Measurements from ENCODE around the gene DIPK1B. TPM values are rescaled to one million over a fixed set of nuclear protein-coding genes. Genes with fewer than 3 reads are reported as not detected.

DIPK1B gene
- total and polyA plus RNA-seq, 2 donors (not counting 3 experiments of a cell fraction or from before 2014, with no cell fraction given) = 253 to 441 TPM

GRCh38 chr9:136720251-136720897, 8.0 kb downstream of the DIPK1B start:
- intact Hi-C loops (cut with micrococcal nuclease) = no loop called here
- H3K9me1 ChIP-seq (replicated peaks; ENCODE audit: control insufficient read depth, extremely low read depth, insufficient read depth, low read length) = no peaks in the 10 kb centered on the region
- peaks cover 63% of the 10 kb centered on the region for H3K4me1 ChIP-seq (ENCODE audit: control insufficient read depth, extremely low read depth, insufficient read depth, low read length)
- ChIA-PET CTCF (interaction anchor here (1.4 to 2.6 kb wide), 2 partner anchors 9 to 27 kb away, joined by 3 to 21 read pairs; no protein-coding TSS in a partner anchor), POLR2A (interaction anchor here (0.5 to 3.6 kb wide), 2 partner anchors 7 to 82 kb away, joined by 3 to 20 read pairs; no protein-coding TSS in a partner anchor)
- no peaks in the 10 kb centered on the region for H3K9me3 ChIP-seq (replicated peaks; ENCODE audit: control insufficient read depth, insufficient read depth, low read length)
- no TSS peak for BruUV-seq (replicated peaks)
- no peak overlapping the region for H2AFZ ChIP-seq (ENCODE audit: low read depth, low read length)
- H3K4me3 ChIP-seq (replicated peaks in 1 of 3; ENCODE audit: insufficient read depth in 1 of 3, low read depth in 1 of 3, low read length in 3 of 3) = no peak overlapping the region
- no peaks in the 10 kb centered on the region for H3K27me3 ChIP-seq (ENCODE audit: control insufficient read depth in 2 of 2, insufficient read depth in 2 of 2, low read length in 2 of 2)
- no peaks in the 10 kb centered on the region for H4K20me1 ChIP-seq (replicated peaks; ENCODE audit: control insufficient read depth, extremely low read depth, insufficient read depth, low read length)
- H3K27ac ChIP-seq (ENCODE audit: insufficient read depth, low read depth, low read length) = peak overlapping the region; percentile 66
- peak overlapping the region; percentile 27 for H3K9ac ChIP-seq (replicated peaks; ENCODE audit: extremely low read depth, insufficient read depth, low read length)
- H3K4me2 ChIP-seq (ENCODE audit: insufficient read depth, low read length) = no peak overlapping the region
- dilution Hi-C loops (cut with MboI; ENCODE audit: extremely low pct_ligation_motif_present, low sequenced_read_pairs) = no loop called here
- TF ChIP-seq POLR2A (IDR thresholded peaks at IDR 0.05; ENCODE audit: low read depth, low read length) (no peak), CTCF (IDR thresholded peaks at IDR 0.05; ENCODE audit: extremely low read depth in 1 of 2, insufficient read depth in 1 of 2, low read depth in 1 of 2, low read length in 2 of 2) (no peak), FOS (IDR thresholded peaks at IDR 0.05; ENCODE audit: borderline replicate concordance, insufficient read depth, low read length) (no peak), MYC (IDR thresholded peaks at IDR 0.05; ENCODE audit: low read depth, low read length) (no peak), POLR2AphosphoS5 (IDR thresholded peaks at IDR 0.05; ENCODE audit: insufficient read depth, low read depth, low read length) (no peak), GATA2 (IDR thresholded peaks at IDR 0.05; ENCODE audit: insufficient read depth, insufficient read length, low read depth, low read length) (no peak), EZH2 (IDR thresholded peaks at IDR 0.05; ENCODE audit: borderline replicate concordance, low read depth, low read length, severe bottlenecking) (no peak)
- FAIRE-seq (peak; percentile 82), DNase-seq (ENCODE audit: low read depth, low spot score) (peak; percentile 23)
- H3K79me2 ChIP-seq (ENCODE audit: control insufficient read depth, insufficient read depth, low read length) = peaks cover 68% of the 10 kb centered on the region
- peaks cover 12 to 33% of the 10 kb centered on the region in 2 experiments for H3K36me3 ChIP-seq (ENCODE audit: control insufficient read depth in 2 of 2, extremely low read depth in 1 of 2, insufficient read depth in 2 of 2, low read length in 2 of 2)
